ENCODE results near the gene LMO2.

GRCh38 chr11:33930317-33931021 is 38.6 kb upstream of the LMO2 start:
- TF ChIP-seq, protein P1, sequence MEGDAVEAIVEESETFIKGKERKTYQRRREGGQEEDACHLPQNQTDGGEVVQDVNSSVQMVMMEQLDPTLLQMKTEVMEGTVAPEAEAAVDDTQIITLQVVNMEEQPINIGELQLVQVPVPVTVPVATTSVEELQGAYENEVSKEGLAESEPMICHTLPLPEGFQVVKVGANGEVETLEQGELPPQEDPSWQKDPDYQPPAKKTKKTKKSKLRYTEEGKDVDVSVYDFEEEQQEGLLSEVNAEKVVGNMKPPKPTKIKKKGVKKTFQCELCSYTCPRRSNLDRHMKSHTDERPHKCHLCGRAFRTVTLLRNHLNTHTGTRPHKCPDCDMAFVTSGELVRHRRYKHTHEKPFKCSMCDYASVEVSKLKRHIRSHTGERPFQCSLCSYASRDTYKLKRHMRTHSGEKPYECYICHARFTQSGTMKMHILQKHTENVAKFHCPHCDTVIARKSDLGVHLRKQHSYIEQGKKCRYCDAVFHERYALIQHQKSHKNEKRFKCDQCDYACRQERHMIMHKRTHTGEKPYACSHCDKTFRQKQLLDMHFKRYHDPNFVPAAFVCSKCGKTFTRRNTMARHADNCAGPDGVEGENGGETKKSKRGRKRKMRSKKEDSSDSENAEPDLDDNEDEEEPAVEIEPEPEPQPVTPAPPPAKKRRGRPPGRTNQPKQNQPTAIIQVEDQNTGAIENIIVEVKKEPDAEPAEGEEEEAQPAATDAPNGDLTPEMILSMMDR (IDR thresholded peaks at IDR 0.05; ENCODE audit: insufficient read depth, low read length, poor library complexity, severe bottlenecking) = no peak
- no peak for TF ChIP-seq EZH2phosphoT487 (conservative IDR thresholded peaks at IDR 0.05; ENCODE audit: low read length)
